Measurements from ENCODE around the gene SH3RF1. TPM values are rescaled to one million over a fixed set of nuclear protein-coding genes. Genes with fewer than 3 reads are reported as not detected.

SH3RF1 gene
- polyA plus RNA-seq, 1 experiment = 11.0 TPM

DNA sequence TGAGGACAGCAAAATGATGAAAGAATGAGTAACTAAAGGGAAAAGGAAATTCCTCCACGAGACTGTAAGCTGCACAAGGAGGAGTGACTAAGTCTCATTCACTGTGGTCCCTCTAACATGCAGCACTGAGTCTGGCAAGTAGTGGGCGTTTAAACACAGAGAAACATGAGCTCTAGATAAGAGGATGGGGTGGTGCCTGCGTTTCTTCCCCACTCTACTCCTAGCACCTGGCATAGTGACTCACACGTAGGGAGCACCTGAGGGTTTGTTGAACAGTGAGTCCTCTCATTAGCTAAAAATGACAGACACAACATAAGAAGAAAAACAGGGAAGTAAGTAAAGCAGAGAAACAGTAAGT is 154.9 kb downstream of the SH3RF1 start:
- Histone ChIP-seq H3K27ac (ENCODE audit: low read depth, low read length) (peak overlapping the region; percentile 91), H3K9me3 (ENCODE audit: control insufficient read depth, insufficient read depth, low read length) (no peaks in the 10 kb centered on the region), H3K4me3 (ENCODE audit: low read depth, low read length) (no peak overlapping the region), H3K27me3 (ENCODE audit: control insufficient read depth, insufficient read depth, low read length) (no peaks in the 10 kb centered on the region)
- TF ChIP-seq, protein P1, sequence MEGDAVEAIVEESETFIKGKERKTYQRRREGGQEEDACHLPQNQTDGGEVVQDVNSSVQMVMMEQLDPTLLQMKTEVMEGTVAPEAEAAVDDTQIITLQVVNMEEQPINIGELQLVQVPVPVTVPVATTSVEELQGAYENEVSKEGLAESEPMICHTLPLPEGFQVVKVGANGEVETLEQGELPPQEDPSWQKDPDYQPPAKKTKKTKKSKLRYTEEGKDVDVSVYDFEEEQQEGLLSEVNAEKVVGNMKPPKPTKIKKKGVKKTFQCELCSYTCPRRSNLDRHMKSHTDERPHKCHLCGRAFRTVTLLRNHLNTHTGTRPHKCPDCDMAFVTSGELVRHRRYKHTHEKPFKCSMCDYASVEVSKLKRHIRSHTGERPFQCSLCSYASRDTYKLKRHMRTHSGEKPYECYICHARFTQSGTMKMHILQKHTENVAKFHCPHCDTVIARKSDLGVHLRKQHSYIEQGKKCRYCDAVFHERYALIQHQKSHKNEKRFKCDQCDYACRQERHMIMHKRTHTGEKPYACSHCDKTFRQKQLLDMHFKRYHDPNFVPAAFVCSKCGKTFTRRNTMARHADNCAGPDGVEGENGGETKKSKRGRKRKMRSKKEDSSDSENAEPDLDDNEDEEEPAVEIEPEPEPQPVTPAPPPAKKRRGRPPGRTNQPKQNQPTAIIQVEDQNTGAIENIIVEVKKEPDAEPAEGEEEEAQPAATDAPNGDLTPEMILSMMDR (IDR thresholded peaks at IDR 0.05; ENCODE audit: low read depth, low read length) = peak; percentile 60
- DNase-seq (ENCODE audit: low read depth, low spot score) = peak; percentile 89
- ChIA-PET CTCF (interaction anchor here (0.9 to 1.7 kb wide), 6 partner anchors 9 to 377 kb away, joined by 3 to 5 read pairs (median 4); no protein-coding TSS in a partner anchor), POLR2A (interaction anchor here (0.5 to 1.6 kb wide), 3 partner anchors 106 to 299 kb away, joined by 3 to 9 read pairs (median 3); partner anchors contain the start of gene CBR4)

DNA sequence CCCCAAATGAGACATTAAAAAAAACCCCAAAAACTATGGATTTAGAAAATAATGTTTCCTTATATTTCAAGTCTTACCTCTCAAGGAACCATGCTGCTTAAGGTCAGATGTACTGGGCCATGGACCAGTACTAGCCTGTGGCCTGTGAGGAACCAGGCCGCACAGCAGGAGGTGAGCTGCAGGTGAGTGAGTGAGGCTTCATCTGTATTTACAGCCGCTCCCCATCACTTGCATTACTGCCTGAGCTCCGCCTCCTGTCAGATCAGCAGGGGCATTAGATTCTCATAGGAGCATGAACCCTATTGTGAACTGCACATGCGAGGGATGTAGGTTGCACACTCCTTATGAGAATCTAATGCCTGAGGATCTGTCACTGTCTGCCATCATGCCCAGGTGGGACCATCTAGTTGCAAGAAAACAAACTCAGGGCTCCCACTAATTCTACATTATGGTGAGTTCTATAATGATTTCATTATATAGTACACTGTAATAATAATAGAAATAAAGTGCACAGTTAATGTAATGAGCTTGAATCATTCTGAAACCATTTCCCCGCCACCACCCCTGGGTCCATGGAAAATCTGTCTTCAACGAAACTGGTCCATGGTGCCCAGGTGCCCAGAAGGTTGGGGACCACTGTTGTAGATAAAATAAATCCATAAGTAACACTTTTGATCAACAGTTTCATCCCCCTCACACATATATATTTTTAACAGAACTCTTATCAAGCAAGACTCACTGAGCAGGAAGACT is 155.4 kb downstream of the SH3RF1 start:
- POLR2A ChIA-PET = interaction anchor here (0.5 to 1.6 kb wide), 3 partner anchors 105 to 299 kb away, joined by 3 to 9 read pairs (median 3); partner anchors contain the start of gene CBR4
- Histone ChIP-seq H3K9me3 (ENCODE audit: control insufficient read depth, insufficient read depth, low read length) (no peaks in the 10 kb centered on the region), H3K27me3 (ENCODE audit: control insufficient read depth, insufficient read depth, low read length) (no peaks in the 10 kb centered on the region), H3K4me3 (ENCODE audit: low read depth, low read length) (no peak overlapping the region), H3K27ac (ENCODE audit: low read depth, low read length) (peak overlapping the region; percentile 91)
- no peak for DNase-seq (ENCODE audit: low read depth, low spot score)
- TF ChIP-seq, protein P1 (IDR thresholded peaks at IDR 0.05; ENCODE audit: low read depth, low read length) = no peak
- CTCF ChIA-PET = interaction anchor here (0.9 to 1.7 kb wide), 6 partner anchors 9 to 378 kb away, joined by 3 to 5 read pairs (median 4); no protein-coding TSS in a partner anchor

DNA sequence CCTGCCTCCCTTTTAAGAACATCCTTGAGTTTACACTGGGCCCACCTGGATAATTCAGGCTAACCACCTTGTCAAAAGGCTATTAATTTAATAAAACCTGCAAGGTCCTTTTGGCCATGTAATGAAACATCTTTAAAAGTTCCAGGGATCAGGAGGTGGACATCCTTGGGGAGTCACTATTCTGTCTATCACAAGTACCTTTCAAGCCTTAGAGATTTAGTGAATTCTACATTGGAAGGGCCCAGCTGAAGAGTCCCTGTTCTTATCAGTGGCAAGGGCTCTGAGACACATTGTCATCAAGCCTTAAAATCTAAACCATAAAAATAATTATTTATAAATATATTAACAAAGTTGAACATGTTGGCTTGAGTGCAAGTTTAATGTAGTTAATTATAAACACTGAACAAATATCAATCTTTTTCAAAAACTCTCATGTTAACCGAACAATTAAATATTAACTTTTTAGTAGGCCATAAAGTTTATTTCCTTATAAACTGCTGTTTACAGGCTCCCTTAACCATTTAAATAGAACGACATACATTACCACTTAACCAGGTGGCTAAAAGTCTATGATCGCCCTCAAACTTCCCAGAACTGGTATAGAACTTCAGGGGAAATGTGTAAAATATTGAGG is 156.3 kb downstream of the SH3RF1 start:
- H3K27me3 ChIP-seq (ENCODE audit: control insufficient read depth, insufficient read depth, low read length) = no peaks in the 10 kb centered on the region
- ChIA-PET CTCF (no interaction called here), POLR2A (no interaction called here)
- no peaks in the 10 kb centered on the region for H3K9me3 ChIP-seq (ENCODE audit: control insufficient read depth, insufficient read depth, low read length)
- no peak overlapping the region for H3K4me3 ChIP-seq (ENCODE audit: low read depth, low read length)
- H3K27ac ChIP-seq (ENCODE audit: low read depth, low read length) = no peak overlapping the region
- DNase-seq (ENCODE audit: low read depth, low spot score) = no peak
- TF ChIP-seq, protein P1 (IDR thresholded peaks at IDR 0.05; ENCODE audit: low read depth, low read length) = no peak

DNA sequence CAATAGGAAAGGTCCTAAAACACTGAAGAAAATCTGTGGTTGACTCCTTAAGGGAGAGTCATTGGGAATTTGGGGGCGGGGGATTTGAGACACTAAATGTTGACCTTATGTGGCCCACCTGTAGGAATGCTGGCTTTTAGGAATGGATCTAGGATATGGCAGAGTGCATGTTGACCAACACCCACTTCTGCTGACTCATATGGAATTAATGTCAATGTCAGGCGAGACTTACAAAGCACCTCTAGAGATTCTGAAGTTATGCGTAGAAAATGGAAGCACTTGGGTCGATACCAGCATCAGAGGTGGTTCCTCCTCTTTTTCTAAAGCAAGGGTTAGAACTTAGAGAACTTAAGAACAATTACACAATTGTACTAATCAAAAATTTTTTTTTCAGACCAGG is 160.1 kb downstream of the SH3RF1 start:
- DNase-seq (ENCODE audit: low read depth, low spot score) = no peak
- CTCF ChIA-PET = interaction anchor here (0.9 kb wide), 1 partner anchor 9 kb away, joined by 4 read pairs; no protein-coding TSS in a partner anchor
- Histone ChIP-seq H3K27ac (ENCODE audit: low read depth, low read length) (no peak overlapping the region), H3K9me3 (ENCODE audit: control insufficient read depth, insufficient read depth, low read length) (no peaks in the 10 kb centered on the region), H3K4me3 (ENCODE audit: low read depth, low read length) (no peak overlapping the region), H3K27me3 (ENCODE audit: control insufficient read depth, insufficient read depth, low read length) (no peaks in the 10 kb centered on the region)
- TF ChIP-seq, protein P1 (IDR thresholded peaks at IDR 0.05; ENCODE audit: low read depth, low read length) = no peak
- POLR2A ChIA-PET = no interaction called here
